HG03565 (cell line): ENCODE results near the gene C1QC.

Source experiments
- ATAC-seq: cut with Tn5 transposase; IDR thresholded peaks from one replicate; pipeline ENCODE4 v1.9.1; 2021; ENCODE audit warnings: mild to moderate bottlenecking, moderate library complexity; ENCODE audit not compliant: unreplicated experiment

Gene C1QC

DNA sequence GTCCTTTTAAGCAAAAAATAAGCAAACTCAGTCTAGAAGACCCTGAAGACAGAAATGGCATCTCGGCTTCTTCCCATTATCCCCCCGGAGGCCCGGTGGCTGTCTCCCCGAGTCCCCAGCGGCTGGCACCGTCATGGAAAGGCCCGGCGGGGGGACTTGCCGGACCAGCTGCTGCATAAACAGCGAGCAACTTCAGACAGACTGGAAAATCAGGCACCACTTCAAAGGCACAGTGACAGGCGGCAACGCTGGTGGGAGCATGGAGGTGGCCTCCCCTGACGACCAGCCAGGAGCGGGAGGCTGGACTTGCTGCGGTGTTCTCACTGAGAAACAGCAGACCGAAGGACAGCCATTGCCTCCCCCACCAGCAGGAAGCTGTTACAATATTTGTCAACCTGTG lies 25.4 kb upstream of the C1QC start:
- ATAC-seq = no peak

DNA sequence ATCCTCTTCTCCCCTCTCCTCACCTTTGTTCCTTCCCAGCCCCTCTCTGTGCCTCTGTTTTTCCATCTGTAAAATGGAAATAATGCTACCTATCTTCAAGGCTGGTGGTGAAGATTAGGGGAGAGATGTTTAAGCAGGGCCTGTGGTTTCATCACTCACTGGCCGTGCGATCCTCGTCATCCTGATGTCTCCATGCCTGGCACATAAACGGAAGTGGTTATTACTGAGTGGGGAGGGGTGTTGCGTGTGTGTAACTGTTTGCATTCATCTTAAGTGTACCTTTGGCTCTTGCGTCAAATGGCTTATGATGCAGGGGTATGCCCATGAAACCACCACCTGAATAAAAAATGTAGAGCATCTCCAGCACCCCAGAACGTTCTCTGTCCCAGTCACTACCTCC lies 24.2 kb upstream of the C1QC start:
- no peak for ATAC-seq

DNA sequence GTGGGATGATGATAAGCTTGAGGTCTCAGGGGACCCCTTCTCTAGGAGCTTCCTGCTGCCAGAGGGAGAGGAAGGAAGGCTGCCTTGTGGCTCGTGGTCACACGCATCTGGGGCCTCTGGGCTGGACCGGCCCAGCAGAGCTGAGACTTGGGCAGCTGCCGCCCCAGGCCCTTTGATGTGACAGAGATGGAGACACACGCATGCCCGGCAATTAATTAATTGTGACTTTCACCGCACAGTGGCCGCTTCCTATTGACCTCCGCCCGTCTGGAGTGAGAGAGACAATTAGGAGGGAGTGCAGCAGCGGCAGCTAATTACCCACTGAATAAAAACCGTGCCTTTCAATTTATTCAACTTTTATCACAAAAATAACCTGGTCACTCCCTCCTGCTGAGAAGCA lies 23.6 kb upstream of the C1QC start:
- no peak for ATAC-seq

DNA sequence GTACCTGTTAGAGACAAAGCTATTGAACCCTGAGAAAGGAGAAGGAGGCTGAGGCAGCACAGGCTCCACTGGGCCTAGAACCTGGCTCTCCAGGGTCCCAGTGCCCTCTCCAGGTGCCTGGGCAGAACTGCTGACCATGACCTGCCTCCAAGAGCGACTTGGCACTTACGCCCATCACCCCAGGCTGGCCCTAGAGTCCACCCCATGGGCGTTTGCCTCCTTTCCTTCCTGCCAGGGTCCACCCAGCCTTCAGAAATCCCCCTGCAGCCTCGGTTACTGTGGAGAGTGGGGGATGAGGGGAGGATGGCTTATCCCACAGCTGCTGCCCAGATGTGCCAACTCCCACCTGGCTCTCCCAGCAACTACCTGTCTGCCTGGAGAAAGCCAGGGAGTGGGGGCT lies 21.7 kb upstream of the C1QC start:
- ATAC-seq = no peak

DNA sequence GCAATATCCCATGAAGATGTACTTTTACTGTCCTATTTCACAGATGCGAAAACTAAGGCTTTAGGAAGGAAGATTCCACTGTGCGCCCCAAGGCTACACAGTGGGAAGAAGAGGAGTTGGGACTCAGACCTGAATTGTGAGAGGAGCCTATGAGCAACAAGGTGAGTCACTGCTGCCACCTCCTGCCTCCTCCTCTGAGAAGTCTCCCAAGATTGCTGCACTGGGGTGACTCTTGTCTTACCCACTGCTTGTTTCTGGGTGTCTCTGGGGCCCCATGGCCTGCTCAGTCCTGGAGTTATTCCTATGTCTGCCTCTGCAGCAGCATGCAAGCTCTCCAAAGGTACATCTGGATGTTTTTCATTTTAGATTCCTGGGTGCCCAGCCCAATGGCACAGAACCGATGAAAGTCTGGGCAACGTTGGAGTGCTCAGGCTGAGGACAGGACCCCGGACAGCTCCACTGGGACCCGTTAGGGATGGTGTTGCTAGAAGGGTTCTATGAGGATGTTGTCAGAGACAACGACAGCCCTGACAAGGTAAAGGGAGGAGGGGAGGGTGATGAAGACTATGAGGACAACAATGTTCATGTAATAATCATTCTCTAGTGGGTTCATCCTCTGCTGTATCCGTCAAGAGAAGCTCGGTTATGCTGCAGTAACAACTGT lies 18.0 kb upstream of the C1QC start:
- no peak for ATAC-seq

DNA sequence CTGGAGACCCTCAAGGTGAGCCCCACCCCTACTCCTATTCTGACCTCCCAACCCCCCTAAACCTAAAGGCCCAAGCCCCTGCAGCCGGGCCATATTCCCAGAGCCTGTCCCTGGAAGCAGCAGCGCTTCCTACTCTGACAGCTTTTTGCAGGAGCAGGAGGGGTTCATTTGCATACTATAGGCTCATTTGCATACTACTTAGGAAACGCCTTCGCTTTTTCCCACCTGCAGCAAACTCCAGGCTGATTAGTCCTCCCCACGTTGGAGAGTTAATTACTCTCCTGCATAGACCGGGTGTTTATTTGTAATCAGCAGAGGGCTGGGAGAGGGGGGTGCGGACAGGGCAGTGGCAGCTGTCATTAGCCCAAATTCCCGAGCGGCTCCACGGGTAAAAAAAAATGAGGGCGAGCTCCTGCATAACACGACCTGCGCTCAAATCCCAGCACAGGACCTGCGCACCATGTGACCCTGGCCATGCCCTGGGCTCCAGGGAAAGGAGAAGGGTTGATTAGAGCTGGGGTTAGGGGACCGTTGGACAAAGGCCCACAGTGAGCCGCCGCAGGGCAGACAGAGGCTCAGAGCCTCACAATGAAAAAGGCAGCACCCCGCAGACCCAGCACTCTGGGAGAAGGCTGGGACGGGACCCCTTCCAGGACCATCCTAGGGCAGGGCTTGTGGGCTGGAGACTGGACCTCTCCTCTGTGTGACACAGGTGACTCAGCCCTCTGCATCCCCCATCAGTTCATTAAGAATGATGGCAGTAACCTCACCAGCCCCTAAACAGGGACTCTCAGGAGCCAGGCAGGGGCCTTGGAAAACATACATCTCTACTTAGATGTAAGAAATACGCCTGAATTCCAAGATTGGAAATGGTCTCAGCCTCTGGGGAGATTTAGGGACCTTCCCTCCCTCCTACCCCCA lies 16.9 kb upstream of the C1QC start:
- no peak for ATAC-seq

DNA sequence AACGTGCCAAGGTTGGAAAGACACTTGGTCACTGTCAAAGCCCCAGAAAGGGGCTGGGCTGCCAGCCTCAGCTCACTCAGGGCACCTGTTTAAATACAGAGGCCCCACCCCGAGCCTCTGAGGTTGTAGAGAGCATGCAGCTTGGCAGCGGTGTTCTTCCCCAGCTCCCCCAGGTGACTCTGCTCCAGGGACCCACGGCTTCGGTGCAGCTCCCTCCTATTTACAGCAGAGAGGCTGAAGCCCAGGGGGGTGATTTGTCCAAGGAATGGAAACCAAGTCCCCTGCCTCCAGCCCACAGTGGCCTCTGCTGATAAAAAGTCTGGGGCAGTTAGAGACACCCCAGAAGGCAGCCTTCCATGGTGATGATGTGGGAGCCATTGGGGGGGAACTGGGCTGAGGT lies 16.1 kb upstream of the C1QC start:
- ATAC-seq = no peak

DNA sequence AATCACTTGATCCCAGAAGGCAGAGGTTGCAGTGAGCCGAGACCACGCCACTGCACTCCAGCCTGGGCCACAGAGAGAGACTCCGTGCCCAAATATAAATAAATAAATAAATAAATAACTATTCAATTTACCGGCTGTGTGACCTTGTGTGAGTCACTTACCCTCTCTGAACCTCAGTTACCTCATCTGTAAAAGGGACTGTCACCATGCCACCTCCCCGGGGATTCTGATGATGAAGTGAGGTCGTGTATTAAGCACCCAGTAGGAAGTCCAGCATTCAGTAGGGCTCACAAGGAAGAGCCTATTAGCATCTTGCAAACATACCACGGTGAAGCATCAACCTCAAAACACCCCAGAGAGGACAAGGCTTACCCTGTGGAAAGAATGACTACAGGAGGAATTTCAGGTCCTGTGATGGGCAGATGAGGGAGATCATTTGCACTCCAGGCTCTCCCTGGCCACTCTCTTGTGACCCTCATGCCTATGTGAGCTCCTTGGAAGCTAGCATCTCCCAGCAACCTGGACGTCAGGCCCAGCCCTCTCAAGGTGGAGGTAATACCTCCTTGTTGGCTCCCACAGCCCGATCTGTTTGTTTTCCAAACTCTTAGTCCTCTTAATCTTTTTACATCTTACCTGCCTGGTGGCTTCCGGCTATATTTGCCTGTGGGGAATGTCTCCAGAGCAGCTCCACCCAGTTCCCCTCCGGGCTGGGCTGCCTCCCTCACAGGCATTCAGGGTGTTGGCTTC lies 14.6 kb upstream of the C1QC start:
- ATAC-seq = no peak

DNA sequence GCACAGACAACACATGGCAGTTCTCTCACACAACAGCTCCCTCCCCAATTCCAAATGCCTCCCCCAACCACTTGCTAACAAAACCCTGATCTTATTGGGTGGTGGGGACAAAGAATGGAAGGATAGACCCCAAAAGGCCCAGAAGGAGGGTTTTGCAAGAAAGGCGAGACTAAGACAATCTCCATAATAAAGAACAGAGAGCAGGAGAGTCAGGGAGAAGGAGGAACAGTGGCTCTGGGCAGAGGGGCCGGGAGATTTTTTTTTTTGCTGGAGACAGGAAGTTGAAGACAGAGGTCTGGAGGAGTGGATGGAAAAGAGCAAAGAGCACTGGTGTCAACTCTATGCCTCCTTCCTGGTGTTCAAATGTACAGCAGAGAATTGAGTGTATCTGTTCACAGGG lies 13.5 kb upstream of the C1QC start:
- ATAC-seq = no peak

DNA sequence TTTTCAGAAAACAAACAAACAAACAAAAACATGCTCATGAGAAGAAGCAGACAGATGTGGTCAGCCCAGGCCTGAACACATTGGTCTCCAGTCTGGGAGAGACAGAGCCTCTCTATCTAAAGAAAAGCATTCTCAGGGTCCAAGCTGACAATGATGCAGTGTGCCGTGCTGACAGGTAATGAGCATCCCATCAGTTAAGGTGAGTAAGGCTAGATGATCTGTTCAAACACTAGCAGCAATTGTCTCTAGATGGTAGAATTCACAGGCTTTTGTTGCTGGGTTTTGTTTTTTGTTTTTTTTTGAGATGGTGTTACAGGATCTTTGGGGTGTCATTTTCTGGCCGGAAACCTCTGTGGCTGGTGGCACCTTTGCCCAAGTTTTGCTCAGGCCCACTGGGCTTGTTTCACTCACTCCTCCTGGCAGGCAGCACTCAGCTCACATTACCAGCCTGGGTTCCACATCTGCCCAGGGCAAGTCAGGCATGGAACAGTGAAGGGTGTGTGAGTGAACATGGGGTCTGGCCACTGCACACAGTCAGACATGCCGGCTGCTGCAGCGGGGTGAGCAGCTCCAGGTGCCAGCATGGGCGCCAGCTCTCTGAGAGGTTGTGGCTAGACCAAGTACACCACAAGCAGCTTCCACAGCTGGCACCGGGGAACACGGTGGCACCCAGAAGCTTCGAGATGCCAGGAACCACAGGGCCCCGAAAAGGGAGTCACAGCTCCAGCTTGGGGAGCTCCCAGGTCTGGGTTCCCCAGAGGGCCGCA lies 9.6 kb upstream of the C1QC start:
- no peak for ATAC-seq

DNA sequence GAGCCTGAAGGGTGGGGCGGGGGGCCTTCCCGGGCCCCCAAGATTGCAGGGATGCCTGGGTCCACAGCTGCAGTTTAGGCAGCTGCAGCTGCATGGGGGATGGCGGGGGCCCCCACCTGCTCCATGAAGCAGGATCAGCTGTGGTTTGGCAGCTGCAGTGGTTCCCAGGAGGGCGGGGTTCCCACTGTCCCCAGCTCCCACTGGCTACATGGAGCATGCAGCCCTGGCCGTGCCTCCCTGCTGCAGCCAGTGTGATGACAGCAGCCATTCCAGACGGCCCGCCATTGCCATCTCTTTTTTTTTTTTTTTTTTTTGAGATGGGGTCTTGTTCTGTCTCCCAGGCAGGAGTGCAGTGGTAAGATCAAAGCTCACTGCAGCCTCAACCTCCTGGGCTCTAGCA lies 8.0 kb upstream of the C1QC start:
- ATAC-seq = no peak

DNA sequence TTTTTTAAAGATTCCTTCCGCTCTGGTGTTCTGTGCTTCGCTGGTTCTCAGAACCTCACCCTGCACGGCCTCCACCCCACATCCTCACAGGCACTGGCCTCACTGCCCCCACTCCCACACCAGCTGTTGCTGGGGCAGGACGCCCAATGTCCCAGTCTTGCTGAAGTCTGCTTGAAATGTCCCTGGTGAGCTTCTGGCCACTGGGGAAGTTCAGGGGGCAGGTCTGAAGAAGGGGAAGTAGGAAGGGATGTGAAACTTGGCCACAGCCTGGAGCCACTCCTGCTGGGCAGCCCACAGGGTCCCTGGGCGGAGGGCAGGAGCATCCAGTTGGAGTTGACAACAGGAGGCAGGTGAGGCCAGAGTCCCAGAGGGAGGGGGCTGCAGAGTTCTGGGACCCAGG lies 7.1 kb upstream of the C1QC start, which contains the start of gene C1QA:
Gene C1QA (plus strand): TSS at position 276 of the 400 bp plus-strand sequence. CDS start 989 bp downstream, outside the sequence.
- no peak for ATAC-seq

DNA sequence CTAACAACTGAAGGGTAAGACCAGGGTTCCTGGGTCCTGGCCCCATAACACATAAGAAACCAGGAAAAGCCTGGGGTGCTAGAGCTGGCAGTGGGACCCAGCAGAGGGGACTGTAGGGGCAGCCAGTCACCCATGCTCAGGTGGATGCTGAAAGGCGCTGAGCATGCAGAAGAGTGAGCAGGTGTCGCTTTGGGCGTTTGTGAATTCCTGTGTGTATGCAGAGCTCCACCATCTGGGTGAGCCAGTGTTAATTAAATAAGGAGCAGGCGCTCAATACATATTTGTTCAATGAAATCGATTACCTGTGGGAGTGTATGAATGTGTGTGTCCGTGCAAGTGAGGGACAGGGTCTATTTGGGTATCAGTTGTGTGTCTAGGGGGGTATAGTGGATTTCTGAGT lies 6.5 kb upstream of the C1QC start:
- no peak for ATAC-seq

DNA sequence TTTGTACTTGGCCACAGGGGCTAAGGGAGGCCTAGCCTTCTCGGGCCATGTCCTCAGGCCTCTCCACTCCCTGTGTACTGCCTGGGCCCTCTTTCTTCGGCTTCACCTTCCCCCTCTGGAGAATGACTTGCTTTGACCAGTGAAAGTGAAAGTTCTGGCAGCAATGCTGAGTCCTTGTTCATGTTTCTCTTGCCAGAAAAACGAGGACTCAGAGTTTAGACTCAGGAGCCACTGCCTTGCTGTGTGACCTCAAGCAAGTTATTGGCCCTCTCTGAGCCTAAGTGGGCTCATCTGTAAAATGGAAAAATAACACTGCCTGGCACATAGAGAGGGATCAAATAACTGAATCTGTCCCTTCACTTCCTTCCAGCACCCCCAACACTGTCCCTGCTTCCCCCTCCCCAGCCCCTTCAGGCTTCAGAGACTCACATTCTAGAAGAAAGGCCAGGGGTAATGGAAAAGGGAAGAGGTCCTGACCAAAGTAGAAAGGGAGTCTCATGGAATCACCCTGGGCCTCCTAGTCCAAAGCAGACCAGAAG lies 5.5 kb upstream of the C1QC start:
- ATAC-seq = no peak

DNA sequence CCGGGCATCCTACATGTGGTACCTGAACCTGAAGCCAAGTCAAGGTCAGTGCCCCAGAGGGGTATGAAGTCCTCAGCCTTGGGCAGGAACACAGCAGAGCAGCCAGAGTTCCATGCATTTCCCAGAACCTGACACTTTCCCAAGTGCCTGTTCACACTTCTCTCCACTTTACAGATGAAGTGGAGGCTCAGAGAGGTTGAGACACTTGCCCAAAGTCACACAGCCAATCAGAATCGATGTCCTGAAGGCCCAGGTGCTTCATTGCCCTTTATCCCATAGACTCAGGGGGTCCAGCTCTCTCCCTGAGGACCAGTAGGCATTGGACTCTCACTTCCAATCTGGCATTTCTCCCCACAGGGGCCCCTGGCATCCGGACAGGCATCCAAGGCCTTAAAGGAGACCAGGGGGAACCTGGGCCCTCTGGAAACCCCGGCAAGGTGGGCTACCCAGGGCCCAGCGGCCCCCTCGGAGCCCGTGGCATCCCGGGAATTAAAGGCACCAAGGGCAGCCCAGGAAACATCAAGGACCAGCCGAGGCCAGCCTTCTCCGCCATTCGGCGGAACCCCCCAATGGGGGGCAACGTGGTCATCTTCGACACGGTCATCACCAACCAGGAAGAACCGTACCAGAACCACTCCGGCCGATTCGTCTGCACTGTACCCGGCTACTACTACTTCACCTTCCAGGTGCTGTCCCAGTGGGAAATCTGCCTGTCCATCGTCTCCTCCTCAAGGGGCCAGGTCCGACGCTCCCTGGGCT lies 4.8 kb upstream of the C1QC start:
- ATAC-seq = no peak

DNA sequence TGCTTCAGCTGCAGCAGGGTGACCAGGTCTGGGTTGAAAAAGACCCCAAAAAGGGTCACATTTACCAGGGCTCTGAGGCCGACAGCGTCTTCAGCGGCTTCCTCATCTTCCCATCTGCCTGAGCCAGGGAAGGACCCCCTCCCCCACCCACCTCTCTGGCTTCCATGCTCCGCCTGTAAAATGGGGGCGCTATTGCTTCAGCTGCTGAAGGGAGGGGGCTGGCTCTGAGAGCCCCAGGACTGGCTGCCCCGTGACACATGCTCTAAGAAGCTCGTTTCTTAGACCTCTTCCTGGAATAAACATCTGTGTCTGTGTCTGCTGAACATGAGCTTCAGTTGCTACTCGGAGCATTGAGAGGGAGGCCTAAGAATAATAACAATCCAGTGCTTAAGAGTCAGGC lies 4.1 kb upstream of the C1QC start:
- ATAC-seq = no peak

DNA sequence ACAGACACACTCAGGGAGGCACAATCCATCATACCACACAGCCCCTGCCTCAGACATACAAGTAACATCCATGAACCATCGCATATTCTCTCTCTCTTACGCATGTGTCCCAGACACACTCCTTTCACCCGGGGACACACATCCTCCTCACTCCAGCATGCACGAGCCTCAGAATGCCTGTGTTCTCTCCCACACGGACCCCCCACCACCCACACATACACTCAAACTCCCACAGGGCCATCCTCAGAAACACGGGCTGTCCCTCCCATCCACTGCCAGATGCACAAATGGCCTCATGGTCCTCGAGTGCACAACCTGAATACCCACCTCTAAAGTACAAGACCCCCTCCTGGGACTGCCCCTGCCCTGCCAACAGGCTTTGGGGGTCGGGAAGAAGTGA lies 2.2 kb upstream of the C1QC start:
- ATAC-seq = no peak

DNA sequence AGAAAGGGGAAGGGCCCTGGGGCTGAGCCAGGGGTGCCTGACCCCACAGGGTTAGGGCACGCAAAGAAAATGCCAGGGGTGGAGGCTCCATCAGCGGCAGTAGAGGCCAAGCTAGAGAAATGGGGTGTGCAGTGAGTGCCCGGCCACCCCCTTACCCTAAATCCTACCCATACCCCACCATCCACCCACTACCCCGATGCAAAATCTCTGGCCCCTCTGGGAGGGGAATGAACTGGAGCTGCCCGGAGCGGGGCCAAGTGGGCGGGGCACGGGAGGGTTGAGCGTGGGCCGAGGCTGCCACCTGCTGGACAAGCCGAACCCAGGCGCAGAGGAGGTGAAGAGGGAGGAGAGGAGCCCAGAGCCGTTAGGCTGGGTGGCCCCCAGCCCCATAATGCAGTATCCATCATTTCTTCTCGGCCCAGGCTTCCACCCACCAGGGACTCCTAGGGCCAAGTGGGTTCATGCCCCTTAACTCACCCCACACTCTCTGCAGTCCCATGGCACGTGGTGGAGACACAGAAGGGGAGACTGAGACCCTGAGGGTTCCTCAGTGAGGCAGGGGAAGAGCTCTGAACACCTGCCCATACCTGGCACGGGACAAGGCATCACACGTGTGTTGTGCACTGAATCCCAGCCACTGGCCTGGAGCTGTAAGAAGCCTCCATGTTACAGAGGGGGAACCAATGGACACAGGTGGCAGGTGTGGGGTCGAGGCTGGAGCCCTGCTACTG lies 1.4 kb upstream of the C1QC start:
- no peak for ATAC-seq

DNA sequence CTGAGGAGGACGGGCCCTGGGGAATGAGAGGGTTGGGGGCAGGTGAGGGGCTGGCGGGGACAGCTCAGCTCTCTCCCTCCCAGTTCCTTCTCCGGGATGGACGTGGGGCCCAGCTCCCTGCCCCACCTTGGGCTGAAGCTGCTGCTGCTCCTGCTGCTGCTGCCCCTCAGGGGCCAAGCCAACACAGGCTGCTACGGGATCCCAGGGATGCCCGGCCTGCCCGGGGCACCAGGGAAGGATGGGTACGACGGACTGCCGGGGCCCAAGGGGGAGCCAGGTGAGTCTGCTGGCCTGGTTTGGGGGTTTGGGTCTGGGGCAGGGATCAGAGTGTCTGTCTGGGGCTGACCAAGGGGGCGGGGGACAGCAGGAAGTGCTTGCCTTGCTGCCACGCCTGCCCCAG lies 495 bp downstream of the C1QC start:
- no peak for ATAC-seq
